ENCODE data around the gene SLC35D3.
"Not testable (repeated sequence)": the region's sequence is repeated elsewhere in the genome, so short reads cannot be mapped to it uniquely, and the experiment has no call there.

The SLC35D3 gene

GRCh38 chr6:136921936-136922684, at the start of gene SLC35D3:
Gene SLC35D3, plus strand, starts transcription at chr6:136922301. Its CDS starts 128 bp downstream, at chr6:136922429.
- no peak for DNase-seq (ENCODE audit: low read depth in 2 of 2)

DNA sequence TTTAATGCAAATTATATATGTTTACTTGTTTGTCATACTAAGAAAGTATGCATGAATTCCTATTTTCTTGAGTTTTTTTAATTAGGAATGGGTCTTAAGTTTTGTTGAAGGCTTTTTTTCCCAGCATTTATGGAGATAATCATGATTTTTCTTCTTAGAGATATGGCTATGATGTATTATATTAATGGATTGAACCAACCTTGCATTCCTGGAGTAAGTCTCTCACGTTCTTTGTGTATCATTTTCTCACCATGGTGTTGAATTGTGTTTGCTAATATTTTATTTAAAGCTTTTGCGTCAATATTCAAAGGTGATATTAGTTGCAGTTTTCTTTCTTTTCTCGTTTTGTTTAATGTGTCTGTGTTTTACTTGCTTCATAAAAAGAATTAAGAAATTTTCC, 48.4 kb upstream of the SLC35D3 start:
- no peak for DNase-seq (ENCODE audit: low read depth in 2 of 2)

- not testable (repeated sequence) for DNase-seq (ENCODE audit: low read depth in 2 of 2)
Observed at GRCh38 chr6:136876469-136876868, 45.6 kb upstream of the SLC35D3 start.

DNA sequence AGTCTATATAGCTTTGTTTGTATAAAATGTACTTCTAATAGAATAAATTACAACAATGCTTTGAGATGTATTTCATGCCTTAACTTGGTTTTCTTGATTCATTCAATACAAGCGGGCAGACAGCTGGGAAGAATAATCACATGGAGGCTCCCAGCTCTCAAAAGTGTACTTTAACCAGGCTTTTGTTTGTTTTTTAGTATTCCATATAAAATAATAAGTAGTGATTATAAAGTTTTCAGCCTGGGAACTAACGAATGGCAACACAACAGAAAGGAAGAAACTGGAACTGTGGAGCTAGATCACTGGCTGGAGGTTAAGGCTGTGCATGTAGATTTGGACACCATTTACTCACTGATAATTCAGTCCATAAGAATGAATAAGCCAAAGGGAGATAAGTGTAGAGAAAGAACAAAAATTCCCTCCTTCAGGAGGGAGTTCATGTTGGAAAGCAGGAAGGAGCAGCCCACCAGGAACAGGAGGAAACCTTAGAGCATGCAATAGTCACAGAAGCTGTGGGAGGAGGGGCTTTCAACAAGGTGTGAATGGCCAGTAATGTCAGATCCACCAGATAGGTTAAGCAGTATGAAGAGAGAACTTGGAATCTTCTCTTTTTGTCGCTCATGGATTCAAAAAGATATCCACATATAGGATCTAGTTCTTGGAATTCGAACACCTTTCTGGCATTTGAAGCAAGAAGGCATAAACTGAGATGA, 41.2 kb upstream of the SLC35D3 start:
- DNase-seq (ENCODE audit: low read depth in 2 of 2) = no peak

- DNase-seq (ENCODE audit: low read depth in 2 of 2) = no peak
Observed at GRCh38 chr6:136886091-136886490, 36.0 kb upstream of the SLC35D3 start.

GRCh38 chr6:136887953-136888352, 34.1 kb upstream of the SLC35D3 start:
- DNase-seq (ENCODE audit: low read depth in 2 of 2) = no peak

DNA sequence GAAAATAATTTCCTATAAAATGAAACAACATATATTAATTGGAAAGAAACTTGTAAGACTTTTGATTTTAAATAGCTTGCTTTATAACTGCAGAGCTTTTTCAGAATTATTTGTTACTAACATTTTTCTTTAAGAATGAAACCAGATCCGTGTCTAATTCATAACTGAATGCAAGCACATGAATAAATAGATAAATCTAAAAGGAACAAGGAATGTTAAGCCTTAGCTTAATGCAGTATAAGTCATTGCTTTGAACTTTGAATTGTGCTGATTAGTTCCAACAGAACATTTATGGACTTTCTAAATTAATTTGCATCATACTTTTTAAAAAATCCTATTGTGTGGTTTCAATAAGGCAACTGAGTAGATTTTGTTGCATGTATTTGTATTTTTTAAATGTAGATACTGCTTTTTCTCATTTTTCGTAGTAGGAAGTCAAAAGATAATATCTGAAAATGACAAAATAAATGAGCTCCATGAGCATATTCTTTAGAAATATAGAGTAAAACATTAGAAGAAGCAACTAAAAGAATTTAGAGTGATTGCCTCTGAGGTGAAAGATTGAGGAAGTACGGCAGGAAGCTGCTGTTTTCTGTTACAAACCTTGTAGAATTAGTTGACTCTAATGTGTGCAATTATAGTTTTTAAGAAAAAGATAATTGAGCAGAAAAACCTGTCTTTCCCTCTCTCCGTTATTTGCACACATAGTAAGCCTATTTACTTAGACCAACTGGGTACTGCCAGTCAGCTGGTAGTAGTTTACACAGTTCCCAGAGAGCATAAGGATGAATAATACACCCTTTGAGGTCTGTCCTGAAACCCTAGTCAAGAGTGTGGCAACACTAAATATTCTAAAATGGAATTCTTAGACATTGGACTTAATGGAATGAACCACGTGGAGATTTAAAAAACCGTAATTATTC, 32.6 kb upstream of the SLC35D3 start:
- no peak for DNase-seq (ENCODE audit: low read depth in 2 of 2)

- DNase-seq (ENCODE audit: low read depth in 2 of 2) = no peak
Observed at GRCh38 chr6:136890194-136890839, 31.8 kb upstream of the SLC35D3 start.

DNA sequence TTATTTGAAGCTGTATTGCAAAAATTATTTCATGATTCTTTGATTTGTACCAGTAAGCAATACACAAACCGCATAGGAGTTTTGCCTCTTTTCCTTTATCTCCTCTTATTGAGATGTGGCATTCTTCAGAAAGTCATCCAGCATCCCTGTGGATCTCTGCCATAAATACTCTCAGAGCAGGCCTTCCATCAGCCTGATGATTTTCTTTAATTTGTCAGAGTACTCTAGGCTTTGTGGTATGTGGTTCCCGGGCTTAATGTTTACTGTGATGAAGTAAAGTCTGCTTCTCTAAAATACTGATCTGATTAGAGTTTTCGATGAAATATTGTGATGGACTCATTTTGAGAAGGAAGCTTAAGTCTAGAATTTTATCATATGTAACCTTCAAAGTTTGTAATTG, 31.1 kb upstream of the SLC35D3 start:
- no peak for DNase-seq (ENCODE audit: low read depth in 2 of 2)

DNA sequence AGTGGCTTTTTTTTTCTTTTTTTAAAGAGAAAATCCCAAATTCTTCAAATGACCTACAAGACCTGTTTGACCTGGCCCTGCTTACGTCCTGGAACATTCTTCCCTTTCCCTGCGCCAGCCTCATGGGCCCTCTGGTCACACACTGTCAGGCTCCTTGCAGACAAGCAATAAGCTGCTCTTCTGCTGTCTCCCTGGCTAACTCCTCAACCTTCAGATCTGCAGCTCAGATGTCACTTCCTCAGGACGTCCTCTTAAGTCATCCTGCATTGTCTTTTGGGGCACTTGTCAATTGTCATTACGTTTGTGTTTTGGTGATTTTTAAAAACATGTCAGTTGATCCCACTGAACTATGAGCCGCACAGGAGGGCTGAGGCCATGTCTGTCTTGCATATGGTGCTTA, 28.9 kb upstream of the SLC35D3 start:
- no peak for DNase-seq (ENCODE audit: low read depth in 2 of 2)

DNA sequence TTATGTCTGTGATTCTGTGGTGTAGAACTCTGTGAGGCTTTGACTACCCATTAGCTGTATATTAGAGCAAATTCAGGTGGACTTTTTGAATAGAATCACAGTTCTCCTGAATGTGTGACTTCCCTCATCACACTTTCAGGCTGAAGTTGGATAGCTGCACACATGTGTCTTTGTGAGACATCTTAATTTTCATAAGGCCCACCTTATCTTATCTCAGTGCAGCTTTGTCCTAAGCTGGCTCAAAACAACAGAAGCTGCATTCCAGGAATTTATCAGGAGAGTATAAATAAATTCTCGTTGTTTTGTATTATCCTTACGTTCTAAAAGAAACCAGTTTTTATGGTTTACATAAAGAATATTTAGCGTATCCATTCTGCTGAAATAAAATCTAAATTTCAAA, 26.2 kb upstream of the SLC35D3 start:
- no peak for DNase-seq (ENCODE audit: low read depth in 2 of 2)

GRCh38 chr6:136897071-136897470, 25.0 kb upstream of the SLC35D3 start:
- no peak for DNase-seq (ENCODE audit: low read depth in 2 of 2)

GRCh38 chr6:136901212-136901784, 20.8 kb upstream of the SLC35D3 start:
- no peak for DNase-seq (ENCODE audit: low read depth in 2 of 2)

- DNase-seq (ENCODE audit: low read depth in 2 of 2) = not testable (repeated sequence)
Observed at GRCh38 chr6:136904477-136904876, 17.6 kb upstream of the SLC35D3 start.

GRCh38 chr6:136914947-136915346, 7.2 kb upstream of the SLC35D3 start:
- DNase-seq (ENCODE audit: low read depth in 2 of 2) = no peak

DNA sequence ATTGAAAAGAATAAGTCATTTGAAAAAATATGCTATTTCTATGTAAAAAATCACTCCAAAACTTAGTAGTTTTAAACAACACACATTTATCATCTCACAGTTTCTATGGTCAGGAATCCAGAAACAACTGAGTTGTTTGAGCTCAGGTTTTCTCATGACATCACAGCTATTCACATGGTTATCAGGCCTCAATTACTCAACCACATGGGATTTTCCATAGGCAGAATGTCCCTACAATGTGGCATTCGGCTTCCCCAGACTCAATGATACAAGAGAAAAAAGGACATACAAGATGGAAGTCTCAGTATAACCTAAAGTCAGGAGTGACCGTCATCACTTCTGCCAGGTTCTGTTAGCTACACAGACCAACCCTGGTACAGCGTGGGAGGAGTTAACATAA, 3.4 kb upstream of the SLC35D3 start:
- no peak for DNase-seq (ENCODE audit: low read depth in 2 of 2)

DNA sequence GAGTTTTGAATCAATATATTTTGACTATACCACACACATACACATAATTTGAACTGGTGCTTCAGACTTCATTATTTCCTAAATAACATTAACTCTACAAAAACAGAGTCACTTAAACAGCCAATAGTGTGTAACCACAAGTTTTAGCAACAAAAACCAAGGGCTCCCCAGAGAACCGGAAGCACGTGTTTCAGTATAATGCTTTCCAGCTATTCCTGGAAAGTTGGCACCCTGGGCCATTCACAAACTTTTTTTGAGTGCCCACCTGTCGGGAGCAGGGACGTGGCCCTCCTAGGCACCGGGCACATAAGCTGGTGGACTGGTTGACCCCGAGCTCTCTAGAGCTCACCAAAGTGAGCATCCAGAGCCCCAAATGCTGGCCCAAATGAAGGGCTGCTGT, 1.9 kb upstream of the SLC35D3 start:
- DNase-seq (ENCODE audit: low read depth in 2 of 2) = no peak

DNA sequence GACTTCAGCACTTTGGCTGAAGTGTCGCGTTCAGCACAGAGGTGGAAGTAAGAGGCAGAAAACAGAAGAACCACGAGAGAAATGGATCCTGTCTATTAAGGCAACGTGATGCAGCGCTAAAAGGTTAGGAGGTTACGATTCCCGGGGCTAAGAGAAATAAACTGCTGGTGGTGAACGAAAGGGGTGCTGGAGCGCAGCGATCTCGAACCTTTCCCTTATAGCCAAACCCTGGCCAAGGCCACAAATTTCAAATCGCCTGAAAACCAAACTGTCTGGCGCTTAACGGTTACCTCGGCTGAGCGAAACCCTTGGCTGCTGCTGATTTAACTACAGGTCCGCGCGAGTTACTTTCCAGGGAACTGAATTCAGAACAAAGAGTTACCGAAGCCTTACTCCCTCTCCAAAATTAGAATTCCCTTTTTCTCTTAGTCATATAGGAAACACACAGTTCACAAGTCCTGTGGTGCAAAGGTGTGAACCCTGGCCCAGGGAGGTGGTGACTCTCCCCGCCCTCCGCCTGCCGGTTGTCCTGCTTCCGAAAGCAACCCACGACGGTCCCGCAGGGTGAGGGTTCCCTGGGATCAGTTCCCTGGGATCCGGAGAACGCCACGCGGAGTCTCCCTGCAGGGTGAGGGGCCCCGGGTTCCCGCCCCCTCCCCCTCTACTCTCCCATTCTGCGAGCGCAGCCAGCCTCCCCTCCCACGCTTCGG, 1.3 kb upstream of the SLC35D3 start:
- no peak for DNase-seq (ENCODE audit: low read depth in 2 of 2)

GRCh38 chr6:136921381-136921935, 643 bp upstream of the SLC35D3 start:
- DNase-seq (ENCODE audit: low read depth in 2 of 2) = no peak

DNA sequence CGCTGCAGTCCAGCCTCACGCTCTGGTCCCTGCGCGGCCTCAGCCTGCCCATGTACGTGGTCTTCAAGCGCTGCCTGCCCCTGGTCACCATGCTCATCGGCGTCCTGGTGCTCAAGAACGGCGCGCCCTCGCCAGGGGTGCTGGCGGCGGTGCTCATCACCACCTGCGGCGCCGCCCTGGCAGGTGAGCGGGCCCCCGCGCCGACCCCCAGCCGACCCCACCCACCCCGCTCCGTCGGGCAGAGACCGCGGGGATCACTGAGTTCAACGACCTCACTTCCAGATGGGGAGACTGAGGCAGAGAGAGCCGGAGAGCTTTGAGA, 545 bp downstream of the SLC35D3 start:
- DNase-seq (ENCODE audit: low read depth in 2 of 2) = no peak
